Measurements from ENCODE around the gene EEA1. TPM values are rescaled to one million over a fixed set of nuclear protein-coding genes. Genes with fewer than 3 reads are reported as not detected.

Gene EEA1
- total and polyA plus RNA-seq, 10 of the 15 experiments (the other 5 are each of a cell fraction or from before 2014, with no cell fraction given) = 5.5 to 40.3 (median 13.5) TPM

GRCh38 chr12:92977326-92977725 lies 48.2 kb upstream of the EEA1 start:
- RAD21 ChIA-PET (ENCODE audit: unreplicated experiment) = interaction anchor here (1.0 to 1.6 kb wide), 3 partner anchors 48 to 441 kb away, joined by 3 to 5 read pairs (median 3); partner anchors contain the start of gene EEA1
- WGBS (ENCODE audit: insufficient coverage, insufficient replicate concordance, low lambda C conversion rate, missing lambda C conversion rate) = 26% methylated on average over 5 of the region's 5 CpGs
- SMC1A ChIA-PET (ENCODE audit: uncharacterized antibody, unreplicated experiment) = interaction anchor here (1.1 to 1.6 kb wide), 5 partner anchors 10 to 457 kb away, joined by 3 to 6 read pairs (median 4); no protein-coding TSS in a partner anchor

More at GRCh38 chr12:92977326-92977725, 48.2 kb upstream of the EEA1 start:
- peaks cover 38% of the 10 kb centered on the region for H3K4me1 ChIP-seq (ENCODE audit: control insufficient read depth, insufficient read depth, low read length)
- H3K27ac ChIP-seq (ENCODE audit: control insufficient read depth, insufficient read depth) = no peak overlapping the region
- no peak for DNase-seq (ENCODE audit: low read depth, low spot score)
- FAIRE-seq = no peak
- ChIA-PET POLR2A (interaction anchor here (1.4 kb wide), 1 partner anchor 46 kb away, joined by 4 read pairs; no protein-coding TSS in a partner anchor), CTCF (interaction anchor here (1.5 to 6.7 kb wide), 2 partner anchors 9 to 192 kb away, joined by 4 to 78 read pairs; no protein-coding TSS in a partner anchor)
- H3K4me3 ChIP-seq = no peak overlapping the region
- intact Hi-C loops (cut with micrococcal nuclease; ENCODE audit: unreplicated experiment) (no loop called here), in situ Hi-C loops (cut with MboI) (no loop called here)
- no peaks in the 10 kb centered on the region for H3K36me3 ChIP-seq (ENCODE audit: control insufficient read depth in 2 of 2, insufficient read depth in 2 of 2, low read length in 1 of 2)
- H3K27me3 ChIP-seq (replicated peaks in 1 of 2; ENCODE audit: control insufficient read depth in 2 of 2, insufficient read depth in 2 of 2, low read length in 1 of 2) = no peaks in the 10 kb centered on the region
- no peak for ATAC-seq
- no peaks in the 10 kb centered on the region for H4K20me1 ChIP-seq (ENCODE audit: control insufficient read depth, insufficient read depth)
- no peak for TF ChIP-seq SUPT20H (IDR thresholded peaks at IDR 0.05; ENCODE audit: borderline replicate concordance, control insufficient read depth, low read depth, low read length)
- TF ChIP-seq NBN (IDR thresholded peaks at IDR 0.05) = no peak
- no peak for TF ChIP-seq POU2F2 (IDR thresholded peaks at IDR 0.05; ENCODE audit: borderline replicate concordance, low read depth, low read length)
- no peak for TF ChIP-seq NFIC (IDR thresholded peaks at IDR 0.05; ENCODE audit: low read depth, low read length)
- no peak for TF ChIP-seq MEF2A (IDR thresholded peaks at IDR 0.05; ENCODE audit: insufficient read depth, low read depth, low read length)
- no peak for TF ChIP-seq JUND (IDR thresholded peaks at IDR 0.05; ENCODE audit: low read depth, low read length)
- no peak for TF ChIP-seq ATF3 (IDR thresholded peaks at IDR 0.05; ENCODE audit: borderline replicate concordance, extremely low read depth, low read depth, low read length)
- TF ChIP-seq USF1 (IDR thresholded peaks at IDR 0.05; ENCODE audit: borderline replicate concordance, extremely low read length, insufficient read depth, low read depth, low read length) = no peak
- no peak for TF ChIP-seq BRCA1 (IDR thresholded peaks at IDR 0.05; ENCODE audit: low read depth, low read length)
- H3K9ac ChIP-seq (ENCODE audit: control insufficient read depth, insufficient read depth, low read length) = no peak overlapping the region
- peaks cover 22% of the 10 kb centered on the region for H3K9me3 ChIP-seq (replicated peaks; ENCODE audit: control insufficient read depth, insufficient read depth, low read length)
- H3K4me2 ChIP-seq (ENCODE audit: control insufficient read depth, insufficient read depth) = no peak overlapping the region
- BruUV-seq (replicated peaks) = no TSS peak
- H3K79me2 ChIP-seq (ENCODE audit: control insufficient read depth, insufficient read depth, low read length) = no peaks in the 10 kb centered on the region
- H2AFZ ChIP-seq (ENCODE audit: control insufficient read depth, low read depth, low read length) = no peak overlapping the region
